ENCODE results near the gene GGCX.

Gene GGCX

GRCh38 chr2:85516653-85517389 lies 44.5 kb downstream of the GGCX start:
- no peak for DNase-seq (ENCODE audit: low spot score)

DNA sequence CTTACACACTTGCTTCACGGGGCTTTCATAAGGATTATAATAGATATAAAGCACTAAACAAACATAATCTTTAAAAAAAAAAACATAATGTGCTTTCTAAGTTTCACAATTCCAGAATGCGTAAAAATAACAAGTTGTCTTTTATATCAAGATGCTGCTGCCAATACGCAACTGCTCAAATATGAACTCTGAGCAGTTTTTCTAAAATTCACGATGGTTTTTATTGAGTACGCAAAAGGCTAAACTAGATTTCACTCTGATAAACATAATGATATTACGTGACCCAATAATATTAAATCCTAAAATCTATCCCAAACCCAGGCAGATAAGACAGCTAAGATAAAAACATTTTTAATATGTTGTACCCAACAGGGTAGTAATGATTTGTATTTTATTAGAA lies 47.0 kb downstream of the GGCX start:
- no peak for DNase-seq (ENCODE audit: low spot score)

DNA sequence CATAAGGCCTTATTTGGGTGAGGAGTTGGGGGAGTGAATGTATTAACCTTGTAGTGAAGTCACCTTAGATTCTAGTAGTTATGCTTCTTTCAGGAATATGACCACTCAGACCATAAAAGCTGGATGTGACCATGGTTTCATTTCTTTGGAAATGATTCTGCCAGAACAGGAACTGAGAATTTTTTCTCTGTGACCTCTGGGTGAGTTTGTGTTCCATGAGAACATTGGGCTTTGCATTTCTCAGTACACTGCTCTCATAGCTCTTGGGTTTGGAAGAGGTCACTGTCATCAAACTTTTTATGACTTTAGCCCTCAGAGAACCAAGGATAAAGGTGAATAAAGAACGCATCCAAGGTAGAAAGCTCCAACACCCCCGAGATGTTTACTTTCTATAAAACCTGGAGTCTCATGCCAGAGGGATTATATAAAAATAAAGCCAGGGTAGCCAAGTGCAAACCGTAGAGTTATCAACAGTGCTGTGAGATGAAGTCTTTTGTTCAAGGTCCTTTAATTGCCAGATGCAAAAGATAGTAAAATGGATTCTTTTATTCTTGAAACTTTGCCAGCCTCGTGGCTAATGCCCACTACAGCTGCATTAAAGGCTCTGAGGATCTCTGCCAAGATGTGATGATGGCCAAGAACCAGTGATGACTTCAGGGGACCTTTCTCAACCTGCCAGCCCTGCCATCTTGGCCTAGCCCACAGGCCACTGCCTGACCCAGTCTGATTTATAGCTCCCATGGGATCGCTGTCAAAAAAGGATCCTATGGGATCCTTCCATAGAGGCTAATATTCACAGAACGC lies 50.1 kb downstream of the GGCX start:
- no peak for DNase-seq (ENCODE audit: low spot score)

DNA sequence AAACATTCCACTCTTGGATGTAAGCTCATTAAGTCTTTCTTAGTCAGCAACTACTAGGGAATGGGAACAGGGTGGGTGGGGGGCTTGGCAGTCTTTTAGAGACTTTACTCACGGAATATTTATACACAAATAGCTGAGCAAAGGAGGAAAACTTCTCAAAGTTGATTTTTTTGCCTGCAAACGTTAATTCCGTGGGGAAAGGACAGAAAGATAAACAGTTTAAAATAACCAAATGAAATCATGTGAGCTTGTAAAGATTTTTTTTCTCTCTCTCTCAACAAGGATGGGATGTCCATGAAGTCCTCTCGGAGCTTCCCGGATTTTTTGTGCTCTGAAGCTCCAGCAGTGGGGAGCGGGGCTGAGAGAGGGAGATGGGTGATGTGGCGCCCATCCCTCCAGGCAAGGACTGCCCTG lies 54.5 kb downstream of the GGCX start:
- DNase-seq (ENCODE audit: low spot score): no peak

GRCh38 chr2:85505551-85506238 lies 55.6 kb downstream of the GGCX start:
- no peak for DNase-seq (ENCODE audit: low spot score)

- DNase-seq (ENCODE audit: low spot score): peak; percentile 97
These were observed 56.5 kb downstream of the GGCX start for GRCh38 chr2:85504778-85505261.

DNA sequence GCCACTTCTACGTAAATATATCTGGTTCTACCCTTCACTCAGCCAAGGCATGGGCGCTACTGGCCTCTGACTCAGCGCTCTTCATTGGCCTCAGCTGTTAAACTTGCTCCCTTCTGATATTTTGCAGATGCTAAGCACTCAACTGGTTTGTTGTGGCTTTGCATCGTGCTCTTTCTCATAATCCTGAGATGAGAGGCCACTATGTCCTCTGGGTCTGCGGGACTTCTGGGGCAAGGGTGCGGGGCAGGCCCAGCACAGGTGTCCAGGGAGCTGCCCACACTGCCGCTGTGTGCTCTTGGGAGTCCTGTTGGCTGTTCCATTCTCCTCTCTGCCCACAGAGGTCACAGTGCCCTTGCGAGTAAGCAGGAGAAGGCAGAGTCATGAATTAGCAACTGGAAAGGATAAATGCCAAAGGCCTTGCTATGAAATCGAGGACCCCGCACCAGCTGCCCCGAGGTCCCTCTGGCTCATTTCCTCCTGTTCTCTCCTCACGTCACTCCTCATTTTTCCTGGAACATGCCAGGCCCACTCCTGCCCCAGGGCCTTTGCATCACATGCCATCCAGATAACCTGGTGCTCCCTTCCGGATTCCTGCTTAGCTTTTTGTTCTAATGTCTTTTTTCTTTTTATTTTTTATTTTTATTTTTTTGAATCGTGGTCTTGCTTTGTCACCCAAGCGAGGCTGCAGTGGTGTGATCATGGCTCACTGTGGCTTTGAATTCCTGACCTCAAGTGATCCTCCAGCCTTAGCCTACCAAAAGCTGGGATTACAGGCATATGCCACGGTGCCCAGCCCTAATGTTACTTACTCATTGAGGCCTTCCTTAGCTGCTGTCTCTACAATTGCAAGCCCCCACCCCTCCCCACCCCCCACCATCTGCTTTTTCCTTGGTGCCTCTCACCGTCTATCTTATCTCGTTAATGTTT lies 57.2 kb downstream of the GGCX start:
- no peak for DNase-seq (ENCODE audit: low spot score)

DNA sequence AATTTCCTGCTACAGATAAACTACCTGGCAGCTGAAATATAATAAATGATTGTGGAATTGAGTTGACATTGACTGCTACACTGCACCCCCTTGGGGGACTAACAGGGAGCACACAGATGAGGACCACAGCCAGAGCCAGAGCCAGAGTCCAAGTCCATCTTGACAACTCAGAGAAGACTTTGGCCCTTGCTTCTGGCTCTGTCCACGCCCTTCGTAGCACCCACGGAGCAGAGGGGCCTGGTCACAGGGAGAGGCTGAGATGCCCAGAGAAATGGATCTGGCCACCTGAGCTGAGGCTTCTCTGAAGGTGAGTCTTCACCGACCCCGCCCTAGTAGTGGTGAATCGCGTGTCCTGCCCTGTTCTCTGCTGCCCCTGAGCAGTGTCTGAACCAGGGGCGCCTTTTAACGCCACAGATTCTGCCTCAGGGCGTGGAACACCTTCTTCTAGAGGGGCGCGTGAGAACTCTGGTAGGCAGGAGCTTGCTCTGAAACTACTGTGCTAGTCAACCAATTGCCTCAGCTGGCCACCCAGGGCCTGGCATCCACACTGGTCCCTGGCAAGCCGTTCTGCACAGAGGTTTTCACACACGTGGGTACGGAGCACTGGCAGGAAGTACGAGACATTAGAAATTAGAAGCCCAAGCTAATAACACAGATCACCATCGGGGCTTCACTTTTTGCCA lies 58.0 kb downstream of the GGCX start:
- no peak for DNase-seq (ENCODE audit: low spot score)

- DNase-seq (ENCODE audit: low spot score): no peak
These were observed 58.6 kb downstream of the GGCX start for GRCh38 chr2:85502720-85503119.

DNA sequence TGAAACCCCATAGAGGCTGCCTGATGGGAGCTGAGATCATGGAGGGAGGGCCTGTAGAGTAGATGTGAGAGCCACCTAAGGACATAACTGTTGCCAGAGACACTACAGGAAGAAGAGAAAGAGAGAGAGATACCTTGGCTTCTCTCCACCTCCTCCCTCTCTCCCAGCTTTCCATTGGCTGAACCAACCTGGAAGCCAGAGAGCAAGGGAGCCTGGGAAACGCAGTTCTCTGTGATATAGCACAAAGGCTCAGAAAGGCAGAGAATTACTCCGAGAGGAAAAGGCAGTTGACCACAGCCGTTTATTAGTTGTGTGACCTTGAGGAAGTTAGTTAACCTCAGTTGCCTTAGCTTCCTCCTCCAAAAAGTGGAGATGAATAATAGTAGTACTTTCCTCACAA lies 60.0 kb downstream of the GGCX start:
- no peak for DNase-seq (ENCODE audit: low spot score)

- DNase-seq (ENCODE audit: low spot score): no peak
These were observed 63.2 kb downstream of the GGCX start for GRCh38 chr2:85497944-85498630.

- DNase-seq (ENCODE audit: low spot score): no peak
These were observed 64.9 kb downstream of the GGCX start for GRCh38 chr2:85496436-85496835.
